ENCODE data around the gene DECR2. TPM values are rescaled to one million over a fixed set of nuclear protein-coding genes. Genes with fewer than 3 reads are reported as not detected.

The DECR2 gene
- total RNA-seq, 1 donor from 2014 or later: 14.6 TPM

GRCh38 chr16:425740-426114, 24.0 kb downstream of the DECR2 start:
- H3K36me3 Mint-ChIP-seq (ENCODE audit: low read depth, unreplicated experiment): peaks cover 6% of the 10 kb centered on the region
- peaks cover 16% of the 10 kb centered on the region for H3K27me3 Mint-ChIP-seq (ENCODE audit: unreplicated experiment)
- H3K27ac Mint-ChIP-seq (ENCODE audit: unreplicated experiment): no peak overlapping the region
- no peak for TF ChIP-seq CTCF (IDR thresholded peaks at IDR 0.05; ENCODE audit: unreplicated experiment)
- peaks cover 17% of the 10 kb centered on the region for H3K4me1 Mint-ChIP-seq (ENCODE audit: unreplicated experiment)
- no peak overlapping the region for H3K4me3 Mint-ChIP-seq (ENCODE audit: unreplicated experiment)
- no peaks in the 10 kb centered on the region for H3K9me3 Mint-ChIP-seq (ENCODE audit: unreplicated experiment)
- DNase-seq (ENCODE audit: low spot score): peak; percentile 31

- no peak for TF ChIP-seq CTCF (IDR thresholded peaks at IDR 0.05; ENCODE audit: unreplicated experiment)
- H3K36me3 Mint-ChIP-seq (ENCODE audit: low read depth, unreplicated experiment): peaks cover 9% of the 10 kb centered on the region
- peaks cover 17% of the 10 kb centered on the region for H3K4me1 Mint-ChIP-seq (ENCODE audit: unreplicated experiment)
- H3K27ac Mint-ChIP-seq (ENCODE audit: unreplicated experiment): no peak overlapping the region
- DNase-seq (ENCODE audit: low spot score): peak; percentile 38
- peak overlapping the region; percentile 95 for H3K4me3 Mint-ChIP-seq (ENCODE audit: unreplicated experiment)
- H3K9me3 Mint-ChIP-seq (ENCODE audit: unreplicated experiment): no peaks in the 10 kb centered on the region
- H3K27me3 Mint-ChIP-seq (ENCODE audit: unreplicated experiment): peaks cover 16% of the 10 kb centered on the region
Observed at GRCh38 chr16:426115-426905, 24.6 kb downstream of the DECR2 start.

DNA sequence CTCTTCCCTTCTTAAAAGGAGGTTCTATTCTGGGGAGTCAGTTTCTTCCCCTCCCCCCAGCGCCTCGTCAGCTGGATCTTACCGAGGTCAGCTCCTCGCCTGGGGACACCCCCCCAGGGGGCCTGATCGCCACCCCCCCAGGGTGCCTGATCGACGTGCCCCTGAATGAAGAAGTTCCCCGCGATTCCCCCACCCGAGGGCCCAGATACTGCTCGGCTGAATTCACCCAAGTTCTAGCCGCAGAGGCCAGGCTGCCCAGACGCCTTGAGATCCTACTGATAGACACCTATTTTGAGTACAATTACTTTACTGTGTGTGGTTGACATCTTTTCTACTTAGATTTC, 25.2 kb downstream of the DECR2 start:
- H3K27ac Mint-ChIP-seq (ENCODE audit: unreplicated experiment): peak overlapping the region; percentile 77
- H3K4me3 Mint-ChIP-seq (ENCODE audit: unreplicated experiment): peak overlapping the region; percentile 95
- TF ChIP-seq CTCF (IDR thresholded peaks at IDR 0.05; ENCODE audit: unreplicated experiment): no peak

GRCh38 chr16:427250-427649, 25.6 kb downstream of the DECR2 start:
- Mint-ChIP-seq H3K4me3 (ENCODE audit: unreplicated experiment) (peak overlapping the region; percentile 95), H3K4me1 (ENCODE audit: unreplicated experiment) (peaks cover 17% of the 10 kb centered on the region), H3K27ac (ENCODE audit: unreplicated experiment) (peak overlapping the region; percentile 77), H3K36me3 (ENCODE audit: low read depth, unreplicated experiment) (peaks cover 9% of the 10 kb centered on the region), H3K27me3 (ENCODE audit: unreplicated experiment) (peaks cover 16% of the 10 kb centered on the region), H3K9me3 (ENCODE audit: unreplicated experiment) (no peaks in the 10 kb centered on the region)
- DNase-seq (ENCODE audit: low spot score): no peak
- no peak for TF ChIP-seq CTCF (IDR thresholded peaks at IDR 0.05; ENCODE audit: unreplicated experiment)

More for the DNA sequence above, 25.2 kb downstream of the DECR2 start:
- Mint-ChIP-seq H3K27me3 (ENCODE audit: unreplicated experiment) (peaks cover 16% of the 10 kb centered on the region), H3K9me3 (ENCODE audit: unreplicated experiment) (no peaks in the 10 kb centered on the region), H3K4me1 (ENCODE audit: unreplicated experiment) (peaks cover 17% of the 10 kb centered on the region), H3K36me3 (ENCODE audit: low read depth, unreplicated experiment) (peaks cover 9% of the 10 kb centered on the region)
- DNase-seq (ENCODE audit: low spot score): no peak

DNA sequence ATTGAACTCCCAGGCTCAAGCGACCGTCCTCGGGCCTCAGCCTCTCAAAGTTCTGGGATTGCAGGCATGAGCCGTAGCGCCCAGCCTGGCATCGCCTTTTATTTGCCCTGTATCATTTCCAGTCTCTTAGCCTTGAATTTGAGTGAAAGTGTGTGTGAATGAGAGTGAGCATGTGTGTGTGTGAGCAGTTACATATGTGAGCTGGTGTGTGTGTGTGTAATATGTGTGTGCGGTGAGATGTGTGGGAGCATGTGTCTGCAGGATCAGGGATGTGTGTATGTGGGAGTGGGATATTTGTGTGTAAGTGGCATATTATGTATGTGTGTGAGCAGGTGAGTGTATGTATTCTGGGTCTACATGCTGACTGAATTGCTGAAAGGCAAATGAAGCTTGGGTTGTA, 29.2 kb downstream of the DECR2 start:
- no peak for DNase-seq (ENCODE audit: low spot score)
- Mint-ChIP-seq H3K4me1 (ENCODE audit: unreplicated experiment) (peaks cover 11% of the 10 kb centered on the region), H3K4me3 (ENCODE audit: unreplicated experiment) (no peak overlapping the region), H3K36me3 (ENCODE audit: low read depth, unreplicated experiment) (peaks cover 9% of the 10 kb centered on the region), H3K27me3 (ENCODE audit: unreplicated experiment) (peaks cover 4% of the 10 kb centered on the region), H3K27ac (ENCODE audit: unreplicated experiment) (no peak overlapping the region), H3K9me3 (ENCODE audit: unreplicated experiment) (no peaks in the 10 kb centered on the region)
- no peak for TF ChIP-seq CTCF (IDR thresholded peaks at IDR 0.05; ENCODE audit: unreplicated experiment)

All from endothelial cell (in vitro differentiated cells).